Activated T-cell treated with anti-CD3 and anti-CD28 coated beads for 4 hours (primary cell): ENCODE measurements around the gene PSG7.
"Not testable (repeated sequence)": the region's sequence is repeated elsewhere in the genome, so short reads cannot be mapped to it uniquely, and the experiment has no call there.

Source experiments
- DNase-seq: peaks from one replicate; pipeline ENCODE4 v3.0.0-alpha.2; 2020

PSG7 gene

GRCh38 chr19:42912941-42913340 is 24.1 kb downstream of the PSG7 start:
- not testable (repeated sequence) for DNase-seq

DNA sequence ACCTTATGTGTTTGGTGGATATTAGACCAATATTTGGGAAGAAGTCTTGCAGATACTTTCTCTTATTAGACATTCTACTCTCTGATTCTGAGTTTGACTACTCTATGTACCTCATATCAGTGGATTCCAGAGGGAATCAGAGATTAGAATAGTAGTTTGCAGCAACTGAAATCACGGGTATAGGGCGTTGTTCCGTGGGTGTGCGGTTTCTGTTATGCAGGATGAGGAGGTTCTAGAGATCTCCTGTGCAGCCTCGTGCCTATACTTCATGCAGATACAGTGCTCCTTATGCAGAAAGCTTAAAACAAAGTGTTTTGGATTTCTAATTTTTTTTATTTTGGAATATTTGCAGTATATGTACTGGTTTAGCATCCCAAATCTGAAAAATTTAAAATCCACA is 25.3 kb downstream of the PSG7 start:
- DNase-seq: not testable (repeated sequence)

DNA sequence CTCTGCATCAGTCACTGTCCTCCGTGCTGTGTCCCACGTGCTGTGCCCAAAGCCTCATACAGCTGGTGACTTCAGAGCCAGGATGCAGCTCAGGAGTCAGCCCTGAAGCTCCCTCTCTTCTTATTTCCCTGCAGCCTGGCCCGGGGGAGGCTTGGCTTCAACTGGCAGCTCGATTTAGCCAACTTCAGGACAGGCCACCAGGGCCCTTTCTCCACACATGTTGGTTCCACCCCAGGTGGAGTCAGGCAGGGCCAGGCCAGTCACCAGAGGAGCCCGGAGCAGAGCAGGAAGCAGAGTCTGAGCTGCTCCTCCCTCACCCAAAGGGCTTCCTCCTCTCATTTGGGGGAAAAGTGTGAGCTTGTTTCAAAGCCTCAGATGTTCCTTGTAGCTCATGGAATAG is 30.8 kb downstream of the PSG7 start:
- not testable (repeated sequence) for DNase-seq

DNA sequence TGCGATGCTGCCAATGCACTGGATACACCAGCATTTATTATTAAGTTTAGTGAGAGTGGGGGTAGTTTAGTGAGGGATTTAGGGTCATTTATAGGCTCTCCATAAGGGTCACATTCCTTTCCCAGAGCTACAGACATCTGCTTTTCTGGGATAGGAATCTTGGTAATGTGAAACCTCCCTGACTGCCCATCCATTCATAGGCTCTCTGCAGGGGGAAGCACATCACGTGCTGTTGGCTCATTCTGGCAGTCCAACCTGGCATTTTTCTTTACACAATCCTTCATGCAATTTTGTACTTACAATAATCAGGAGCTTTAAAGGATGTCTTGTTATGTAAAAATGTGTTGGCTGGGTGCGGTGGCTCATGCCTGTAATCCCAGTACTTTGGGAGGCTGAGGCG is 36.4 kb downstream of the PSG7 start:
- not testable (repeated sequence) for DNase-seq

- not testable (repeated sequence) for DNase-seq
Measured at GRCh38 chr19:42899674-42900073, 37.3 kb downstream of the PSG7 start.

DNA sequence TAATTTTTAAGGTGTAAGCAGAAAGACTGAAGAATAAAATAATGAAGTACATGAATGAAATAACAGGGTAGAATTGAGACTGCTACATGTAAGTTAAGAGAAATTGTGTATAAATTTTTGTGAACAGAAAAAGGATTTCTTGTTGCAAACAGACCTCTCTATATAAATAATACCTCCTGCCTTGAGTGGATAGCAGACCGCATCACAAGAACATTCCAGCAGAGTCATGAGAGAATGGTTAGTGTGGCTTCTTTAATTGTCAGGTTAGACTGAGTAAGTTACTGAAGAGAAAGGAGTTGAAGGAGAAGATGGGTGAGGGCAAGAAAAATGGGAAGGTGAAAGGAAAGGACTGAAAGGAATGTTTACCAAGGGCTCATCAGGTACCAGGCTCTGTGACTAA is 37.9 kb downstream of the PSG7 start:
- not testable (repeated sequence) for DNase-seq

DNA sequence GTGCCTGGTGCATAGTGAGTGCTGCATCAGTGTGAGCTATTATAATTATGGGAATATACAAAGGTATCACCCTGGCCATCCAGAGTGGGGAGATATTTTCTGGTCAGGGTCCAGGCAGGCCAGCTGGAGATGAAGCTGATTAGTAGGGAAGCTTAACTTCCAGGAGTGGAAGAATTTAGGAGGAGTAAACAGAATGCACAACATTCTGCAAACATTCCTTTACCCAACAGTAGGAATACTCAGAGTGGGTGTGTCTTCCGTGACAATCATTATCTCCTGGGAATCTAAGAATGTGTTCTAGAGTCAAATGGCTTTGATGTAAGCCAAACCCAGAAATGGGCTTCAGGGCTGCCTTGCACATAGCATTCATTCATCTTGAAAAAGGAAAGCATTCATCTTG is 38.4 kb downstream of the PSG7 start:
- DNase-seq: not testable (repeated sequence)

GRCh38 chr19:42897729-42898128 is 39.3 kb downstream of the PSG7 start:
- not testable (repeated sequence) for DNase-seq

GRCh38 chr19:42890446-42890845 is 46.6 kb downstream of the PSG7 start:
- not testable (repeated sequence) for DNase-seq

GRCh38 chr19:42887876-42888445 is 49.0 kb downstream of the PSG7 start:
- not testable (repeated sequence) for DNase-seq

- not testable (repeated sequence) for DNase-seq
Measured at GRCh38 chr19:42882730-42883129, 54.3 kb downstream of the PSG7 start.

DNA sequence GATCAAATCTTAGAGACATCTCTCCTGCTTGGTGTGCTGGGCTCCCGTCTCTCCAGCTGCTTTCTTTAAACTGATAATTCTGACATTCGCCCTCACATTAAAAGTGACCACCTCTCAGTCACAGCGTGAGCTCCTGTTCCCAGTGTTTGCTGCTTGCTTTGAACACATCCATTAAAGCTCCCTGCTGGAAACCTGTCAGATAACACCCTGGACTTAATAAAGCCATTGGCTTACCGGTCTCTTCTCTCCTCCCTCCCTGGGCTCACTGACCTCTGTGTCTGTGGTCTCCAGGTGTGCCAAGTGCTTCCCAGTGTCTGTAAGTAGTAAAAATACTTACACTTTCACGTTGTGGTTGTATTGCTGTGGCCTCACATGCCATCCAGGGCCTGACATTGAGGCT is 55.0 kb downstream of the PSG7 start:
- not testable (repeated sequence) for DNase-seq

DNA sequence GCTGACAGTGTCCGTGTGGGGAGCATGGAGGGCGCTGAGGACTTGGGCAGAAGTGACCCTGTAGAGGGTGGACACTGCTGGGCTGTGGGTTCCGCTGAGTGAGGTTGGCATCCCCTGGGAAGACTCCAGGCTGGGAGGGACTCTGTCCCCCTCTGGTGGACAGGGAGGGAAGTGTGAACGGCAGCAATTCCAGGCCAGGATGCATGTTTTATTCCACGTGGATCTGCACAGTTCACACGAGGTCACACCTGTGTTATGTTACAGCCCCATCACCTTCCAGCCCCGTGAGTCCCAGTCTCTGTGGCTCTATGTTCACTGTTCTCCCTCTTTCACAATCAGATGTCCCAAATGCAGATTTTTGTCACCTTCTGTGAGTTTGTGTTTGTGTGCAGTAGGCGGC is 55.7 kb downstream of the PSG7 start:
- not testable (repeated sequence) for DNase-seq

DNA sequence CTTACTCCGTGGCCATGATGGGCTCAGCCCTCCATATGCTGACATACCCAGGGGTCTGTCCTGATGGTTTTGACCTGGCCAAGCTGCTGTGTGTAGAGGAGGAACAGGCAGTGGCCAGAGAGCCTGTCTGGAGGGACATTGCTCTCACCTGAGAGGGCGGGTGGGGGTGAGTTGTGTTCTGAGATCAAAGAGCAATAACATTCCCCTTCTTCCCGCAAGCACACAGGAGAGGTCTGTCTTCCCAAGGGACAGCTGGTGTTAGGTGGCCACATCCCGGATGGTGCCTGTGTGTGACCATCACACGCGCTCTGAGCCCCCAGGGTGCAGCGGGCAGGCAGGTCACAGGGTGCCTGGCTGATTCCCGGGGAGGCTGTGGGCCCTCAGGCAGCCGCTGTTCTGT is 56.4 kb downstream of the PSG7 start:
- not testable (repeated sequence) for DNase-seq

GRCh38 chr19:42879613-42880012 is 57.4 kb downstream of the PSG7 start, which contains the start of gene PSG1:
PSG1 (minus strand) TSS chr19:42879713; CDS start chr19:42879581, 132 bp downstream.
- no peak for DNase-seq

- DNase-seq: not testable (repeated sequence)
Measured at GRCh38 chr19:42876596-42876995, 60.4 kb downstream of the PSG7 start.

DNA sequence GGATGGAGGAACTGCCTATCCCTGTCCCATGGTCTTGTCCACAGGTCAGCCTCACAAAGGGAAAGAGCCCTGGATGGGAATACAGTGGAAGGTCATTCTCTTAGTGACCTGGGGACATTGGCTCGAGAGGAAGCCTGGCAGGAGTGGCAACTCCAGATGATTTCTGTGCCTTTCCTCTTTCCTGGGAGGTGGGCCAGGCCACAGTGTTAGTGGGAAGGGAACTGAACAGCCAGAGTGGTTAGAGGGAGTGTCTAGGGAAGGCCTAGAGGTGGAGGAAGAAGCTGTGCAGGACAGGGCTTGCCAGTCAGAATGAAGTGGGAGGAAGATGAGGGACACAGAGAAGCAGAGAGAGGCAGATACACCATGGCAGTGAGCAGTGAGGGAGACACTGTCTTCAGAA is 61.1 kb downstream of the PSG7 start:
- DNase-seq: not testable (repeated sequence)

DNA sequence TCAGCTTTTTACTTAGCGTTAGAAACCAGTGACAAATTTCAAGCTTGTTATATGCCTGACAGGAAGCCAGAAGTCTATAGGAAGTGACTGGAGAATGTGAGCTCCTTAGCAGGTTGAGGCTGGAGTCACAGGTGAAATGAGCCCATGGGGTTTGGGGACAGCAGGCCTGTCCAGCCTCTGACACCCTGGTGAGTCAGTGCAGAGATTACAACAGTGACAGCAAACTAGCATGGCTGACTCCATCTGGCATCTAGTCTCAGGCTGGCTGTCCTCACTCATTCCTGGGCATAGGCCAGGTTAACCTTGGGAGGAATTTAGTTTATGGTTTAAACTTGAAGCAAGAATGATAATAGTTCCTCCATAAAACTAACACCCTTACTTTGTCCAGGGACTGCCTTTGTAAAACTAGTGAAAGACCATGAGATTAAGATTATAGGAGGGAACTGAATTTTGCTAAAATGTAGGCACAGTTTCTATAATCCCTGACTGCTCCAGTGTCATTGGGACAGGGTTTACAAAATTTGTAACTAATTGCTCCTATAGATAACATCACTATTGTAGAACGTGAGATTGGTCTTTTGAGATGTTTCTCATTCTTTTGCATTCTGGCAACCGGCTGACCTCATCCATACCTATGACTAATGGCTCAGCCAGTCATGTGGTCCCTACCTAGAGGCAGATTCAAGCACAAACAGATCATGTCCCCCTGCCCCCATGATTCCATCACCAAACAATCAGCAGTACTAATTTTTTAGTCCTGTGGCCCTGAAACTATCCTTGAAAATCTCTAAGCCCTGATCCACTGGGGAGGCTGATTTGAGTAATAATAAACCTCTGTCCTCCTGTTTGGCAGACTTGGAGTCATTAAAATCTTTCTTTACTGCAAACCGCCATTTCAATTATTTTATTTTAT is 61.9 kb downstream of the PSG7 start:
- not testable (repeated sequence) for DNase-seq

GRCh38 chr19:42874136-42874535 is 62.9 kb downstream of the PSG7 start:
- not testable (repeated sequence) for DNase-seq
